Stimulated activated CD4-positive, alpha-beta T cell treated with anti-CD3 and anti-CD28 coated beads, Interleukin-2, amount 100 ng/mL, for 48 hours (primary cell): ENCODE data around the gene RBX1.
"Not testable (repeated sequence)": the region's sequence is repeated elsewhere in the genome, so short reads cannot be mapped to it uniquely, and the experiment has no call there.

Experiments
- DNase-seq, 2 donors: peaks; one replicate each; pipeline ENCODE4 v3.0.0-alpha.2; 2020

Gene RBX1

GRCh38 chr22:40973144-40973543 lies 22.0 kb downstream of the RBX1 start:
- no peak for DNase-seq

GRCh38 chr22:40975366-40975765 lies 24.2 kb downstream of the RBX1 start:
- no peak for DNase-seq

- no peak for DNase-seq
These were observed 25.9 kb downstream of the RBX1 start for GRCh38 chr22:40976866-40977700.

- no peak for DNase-seq
These were observed 28.0 kb downstream of the RBX1 start for GRCh38 chr22:40979198-40979597.

- DNase-seq, result no peak
These were observed 28.7 kb downstream of the RBX1 start for GRCh38 chr22:40979871-40980270.

- DNase-seq, result no peak
These were observed 31.6 kb downstream of the RBX1 start for GRCh38 chr22:40982482-40983385.

GRCh38 chr22:40991298-40991697 lies 40.1 kb downstream of the RBX1 start:
- DNase-seq, result no peak

GRCh38 chr22:40995821-40996220 lies 44.6 kb downstream of the RBX1 start:
- DNase-seq, result no peak

- no peak for DNase-seq
These were observed 46.3 kb downstream of the RBX1 start for GRCh38 chr22:40997520-40997919.

- no peak for DNase-seq
These were observed 48.9 kb downstream of the RBX1 start for GRCh38 chr22:41000040-41000565.

- no peak for DNase-seq
These were observed 50.0 kb downstream of the RBX1 start for GRCh38 chr22:41000941-41001721.

- DNase-seq, result no peak
These were observed 50.5 kb downstream of the RBX1 start for GRCh38 chr22:41001722-41002122.

GRCh38 chr22:41002386-41002785 lies 51.2 kb downstream of the RBX1 start:
- DNase-seq, result not testable (repeated sequence)

GRCh38 chr22:41003066-41003465 lies 51.9 kb downstream of the RBX1 start:
- DNase-seq, result no peak

- no peak for DNase-seq
These were observed 52.8 kb downstream of the RBX1 start for GRCh38 chr22:41003976-41004375.

- no peak for DNase-seq
These were observed 58.2 kb downstream of the RBX1 start for GRCh38 chr22:41009222-41009948.

- no peak for DNase-seq
These were observed 63.8 kb downstream of the RBX1 start for GRCh38 chr22:41015003-41015402.

- DNase-seq, result peak in 1 of 2 donors; percentile 6
These were observed 70.0 kb downstream of the RBX1 start for GRCh38 chr22:41021061-41021612.

GRCh38 chr22:41021613-41022454 lies 70.7 kb downstream of the RBX1 start:
- DNase-seq, result peak; percentile 43 to 47

GRCh38 chr22:41022470-41023298 lies 71.5 kb downstream of the RBX1 start:
- peak; percentile 77 to 80 for DNase-seq
